Left colon (tissue), 2 donors: ENCODE measurements around the gene KLC1. TPM values are rescaled to one million over a fixed set of nuclear protein-coding genes. Genes with fewer than 3 reads are reported as not detected.

Source experiments
- ATAC-seq: fragments of 200-7000 bp; cut with Tn5 transposase; one replicate; pipeline ENCODE4 v1.9.1; 2020; ENCODE audit warnings: mild to moderate bottlenecking, moderate library complexity
- DNase-seq, 2 donors: peaks; one replicate each; pipeline ENCODE4 v3.0.0-alpha.2; 2020
- intact Hi-C, 2 donors: fragments of 100-400 bp; cut with DNase I in 1 of 2; cut with micrococcal nuclease in 1 of 2; formaldehyde crosslinking; loops; one replicate each; pipeline versions ENCODE4 v1.11.2 to v1.14.0; 2022; cut with DNase I, micrococcal nuclease
- total RNA-seq, 2 donors: library from RNA; stranded (reverse); fragmentation: NEBNext Ultra II Directional; extraction: Animal tissue kit (Norgen Biotek cat#: 25700); gene quantifications; one replicate each; pipeline ENCODE4 v1.2.1, GENCODE V29; 2021
- donor health status: DM: no; HTN: no; CAD: no.
- donor health status: DM: yes; HTN: yes; CAD: no.

Gene KLC1
- total RNA-seq, 2 donors from 2014 or later: 83.6 to 88.0 TPM

DNA sequence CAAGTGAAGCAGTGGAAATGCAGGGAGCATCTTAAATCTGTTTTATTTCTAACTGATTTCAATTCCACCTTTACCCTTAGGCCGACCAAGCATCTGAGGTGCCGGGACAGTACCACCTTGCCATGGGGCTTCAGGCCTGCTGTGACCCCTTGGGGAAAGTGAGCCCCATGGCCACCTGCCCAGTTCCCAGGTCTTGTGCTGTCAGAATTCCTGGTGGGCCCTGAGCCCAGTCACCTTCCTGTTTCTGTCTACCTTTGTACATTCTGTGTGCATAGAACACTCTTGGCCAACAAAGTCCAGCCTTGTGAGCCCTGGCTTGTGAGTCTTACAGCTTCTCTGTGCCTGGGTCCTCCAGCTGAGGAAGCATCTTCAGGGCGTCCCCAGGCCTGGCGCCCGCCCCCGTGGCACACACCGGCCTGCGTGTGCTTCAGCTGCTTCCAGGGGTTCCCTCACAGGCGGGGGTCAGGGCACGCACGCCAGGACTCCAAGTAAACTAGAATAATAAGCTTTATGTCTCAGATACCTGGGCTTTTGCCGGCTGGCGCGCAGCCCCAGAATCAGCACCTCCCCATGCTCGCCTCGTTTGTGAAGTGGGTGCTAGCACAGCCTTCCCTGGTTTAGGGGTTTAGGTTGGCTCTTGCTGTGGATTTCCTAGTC lies 96.9 kb downstream of the KLC1 start:
- DNase-seq (no peak), ATAC-seq (no peak)
- intact Hi-C loops: no loop called here

DNA sequence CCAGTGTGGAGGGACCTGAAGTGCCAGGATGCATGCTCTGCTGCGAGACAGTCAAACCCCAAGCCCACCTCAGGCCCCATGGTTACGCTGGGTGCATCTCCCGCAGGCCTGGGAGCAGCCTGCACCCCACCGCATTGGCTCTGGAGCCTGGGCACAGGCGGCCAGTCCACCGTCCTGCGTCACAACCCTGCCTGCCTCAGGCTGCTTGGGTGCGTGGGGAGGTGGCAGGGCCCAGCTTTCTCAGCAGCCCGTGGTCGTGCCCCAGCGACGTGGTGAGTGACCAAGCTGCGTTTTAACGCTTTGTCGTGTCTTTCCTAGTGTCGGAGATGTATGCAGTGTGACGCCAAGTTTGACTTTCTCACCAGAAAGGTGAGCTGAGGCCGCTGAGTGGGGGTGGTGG lies 97.5 kb downstream of the KLC1 start:
- intact Hi-C loops: no loop called here
- no peak for ATAC-seq
- no peak for DNase-seq

DNA sequence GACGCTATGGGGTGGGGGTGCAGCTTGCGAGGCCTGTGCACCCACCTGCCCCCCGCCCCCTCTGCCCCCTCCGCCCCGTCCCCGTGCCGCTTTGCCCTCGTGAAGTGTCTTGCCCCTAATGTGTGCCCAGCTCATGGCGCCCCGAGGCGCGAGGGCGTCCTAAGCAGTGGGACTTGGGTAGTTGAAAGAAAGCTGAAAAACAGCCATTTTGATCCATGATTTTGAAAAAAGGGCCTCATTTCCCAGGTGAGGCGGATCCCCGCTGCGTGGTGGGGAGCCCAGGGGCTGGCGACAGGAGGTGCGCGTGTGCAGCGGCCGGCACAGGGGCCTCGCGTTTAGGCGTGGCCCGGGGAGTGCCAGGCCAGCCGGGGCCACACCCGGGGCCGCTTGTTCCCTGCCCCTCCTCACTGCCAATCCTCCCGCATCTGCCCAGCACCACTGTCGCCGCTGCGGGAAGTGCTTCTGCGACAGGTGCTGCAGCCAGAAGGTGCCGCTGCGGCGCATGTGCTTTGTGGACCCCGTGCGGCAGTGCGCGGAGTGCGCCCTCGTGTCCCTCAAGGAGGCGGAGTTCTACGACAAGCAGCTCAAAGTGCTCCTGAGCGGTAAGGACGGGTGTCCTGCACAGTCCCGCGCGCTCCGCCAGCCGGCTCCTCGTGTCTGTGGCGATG lies 98.4 kb downstream of the KLC1 start:
- intact Hi-C loops: no loop called here
- peak; percentile 78 for ATAC-seq
- peak; percentile 65 to 76 for DNase-seq

DNA sequence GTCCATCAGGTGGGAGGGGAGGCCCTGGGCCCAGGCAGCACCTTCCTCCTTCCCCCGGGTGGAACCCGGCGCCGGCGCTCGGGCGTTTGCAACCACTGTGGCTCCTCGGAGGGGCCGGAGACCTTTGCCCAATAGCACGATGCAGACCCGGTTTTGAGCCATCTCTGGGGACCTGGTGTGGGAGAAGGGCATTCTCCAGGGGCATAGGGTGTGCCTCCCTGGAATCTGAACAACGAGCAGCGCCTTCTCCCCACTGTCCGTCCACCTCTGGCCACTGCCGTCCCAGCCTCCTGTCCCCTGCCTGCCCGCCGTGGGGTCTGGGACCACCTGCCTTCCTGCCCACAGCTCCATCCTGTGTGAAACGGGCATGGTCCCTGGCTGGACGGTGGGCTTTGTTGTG lies 99.1 kb downstream of the KLC1 start:
- intact Hi-C loops: no loop called here
- DNase-seq (no peak), ATAC-seq (no peak)

DNA sequence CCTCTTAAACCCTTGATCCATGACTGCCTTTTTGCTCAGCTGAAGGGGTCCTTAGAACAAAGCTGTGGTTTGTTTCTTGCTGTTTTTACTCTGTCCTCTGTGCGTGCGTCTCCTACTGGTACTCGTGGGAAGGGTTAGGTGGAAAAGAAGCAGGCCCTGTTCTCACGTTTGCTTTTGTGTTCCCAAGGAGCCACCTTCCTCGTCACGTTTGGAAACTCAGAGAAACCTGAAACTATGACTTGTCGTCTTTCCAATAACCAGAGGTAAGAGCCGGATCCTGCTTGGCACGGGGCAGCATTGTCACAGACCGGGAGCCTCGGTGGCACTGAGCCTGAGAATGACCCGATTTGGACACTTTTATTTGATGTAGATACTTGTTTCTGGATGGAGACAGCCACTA lies 99.7 kb downstream of the KLC1 start:
- DNase-seq (no peak), ATAC-seq (no peak)
- intact Hi-C loops: no loop called here

DNA sequence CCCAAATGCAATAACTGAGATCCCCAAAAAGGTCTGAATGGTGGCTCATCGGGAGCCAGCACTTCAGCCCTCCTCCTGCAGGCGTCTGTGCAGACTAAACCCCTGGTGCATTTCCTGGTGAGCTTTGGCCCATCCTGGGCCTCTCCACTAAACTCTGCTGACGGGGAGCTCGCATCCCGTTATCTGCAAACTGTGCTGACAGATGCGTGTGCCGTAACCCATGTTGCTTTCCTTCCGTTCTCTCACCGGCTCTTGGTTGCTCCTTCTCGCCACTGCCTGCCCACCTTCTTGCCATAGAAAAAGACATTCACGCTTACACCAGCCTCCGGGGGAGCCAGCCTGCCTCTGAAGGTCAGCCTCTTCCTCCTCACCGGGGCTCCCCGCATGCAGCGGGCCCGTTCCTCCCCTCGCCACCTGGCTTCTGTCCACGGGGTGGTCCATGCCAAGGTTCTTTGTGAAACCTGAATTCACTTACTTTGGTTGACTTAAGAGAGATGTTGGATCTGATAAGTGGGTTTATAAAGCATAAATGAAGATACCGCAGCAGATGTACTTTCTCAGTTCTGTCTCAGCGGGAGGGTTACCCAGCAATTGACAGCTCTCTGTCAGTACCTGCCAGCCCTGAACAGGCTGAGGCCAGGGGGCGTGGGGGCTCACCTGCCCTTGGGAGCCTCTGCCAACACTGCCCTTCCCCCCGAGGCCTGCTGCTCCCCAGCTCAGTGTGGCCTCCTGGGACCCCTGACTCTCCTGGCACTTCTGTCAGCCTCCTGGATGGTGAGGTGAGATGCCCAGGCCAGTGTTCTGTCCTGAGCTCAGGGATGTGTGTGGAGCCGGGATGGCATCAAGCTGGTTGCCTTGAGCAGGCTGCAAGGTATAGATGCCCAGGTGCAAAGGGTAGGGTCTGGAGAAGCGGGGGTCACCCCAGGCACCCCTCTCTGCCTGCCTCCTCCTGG lies 100.8 kb downstream of the KLC1 start:
- no peak for ATAC-seq
- intact Hi-C loops: no loop called here
- DNase-seq: peak in 1 of 2 donors; percentile 18

DNA sequence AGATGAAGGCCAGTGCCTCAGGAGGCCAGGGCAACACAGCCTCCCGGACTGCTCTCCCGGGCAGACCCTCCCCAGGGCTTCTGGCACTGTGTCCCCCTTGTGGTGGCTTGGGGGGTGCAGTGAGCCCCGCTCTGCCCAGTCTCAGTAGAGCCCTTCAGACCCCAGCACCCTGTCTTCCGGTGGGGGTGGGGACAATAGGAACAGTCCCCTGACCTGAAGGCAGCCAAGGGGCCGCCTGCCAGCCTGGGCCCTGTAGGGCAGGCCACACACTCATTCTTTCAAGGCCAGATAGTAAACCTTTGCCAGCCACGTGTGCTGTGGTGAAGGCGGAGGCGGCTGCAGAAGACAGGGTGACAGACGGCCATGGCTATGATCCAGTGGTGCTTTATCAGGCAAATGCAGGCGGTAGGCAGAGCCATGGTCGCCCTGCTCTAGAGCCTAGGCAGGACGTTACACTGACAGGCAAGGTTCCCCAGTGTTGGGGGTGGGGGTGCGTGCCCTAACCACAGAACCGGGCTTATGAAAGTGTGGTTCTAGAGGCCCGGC lies 101.6 kb downstream of the KLC1 start:
- DNase-seq (peak in 1 of 2 donors; percentile 22), ATAC-seq (no peak)
- intact Hi-C loops: no loop called here

DNA sequence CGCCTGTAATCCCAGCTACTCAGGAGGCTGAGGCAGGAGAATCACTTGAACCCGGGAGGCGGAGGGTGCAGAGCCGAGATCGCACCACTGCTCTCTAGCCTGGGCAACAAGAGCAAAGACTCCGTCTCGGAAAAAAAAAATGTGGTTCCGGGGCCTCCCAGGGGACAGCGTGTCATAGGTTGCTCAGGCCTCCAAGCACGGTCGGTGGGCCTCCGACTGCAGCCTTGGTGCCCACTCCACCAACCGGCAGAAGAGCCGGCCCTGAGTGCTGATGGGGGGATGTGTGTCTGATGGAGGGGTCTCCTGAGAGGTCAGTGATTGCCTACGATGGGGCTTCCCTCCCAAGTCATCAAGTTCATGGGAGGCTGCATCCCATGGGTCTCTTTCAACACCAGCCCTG lies 102.5 kb downstream of the KLC1 start:
- intact Hi-C loops: no loop called here
- DNase-seq: no peak
- no peak for ATAC-seq

DNA sequence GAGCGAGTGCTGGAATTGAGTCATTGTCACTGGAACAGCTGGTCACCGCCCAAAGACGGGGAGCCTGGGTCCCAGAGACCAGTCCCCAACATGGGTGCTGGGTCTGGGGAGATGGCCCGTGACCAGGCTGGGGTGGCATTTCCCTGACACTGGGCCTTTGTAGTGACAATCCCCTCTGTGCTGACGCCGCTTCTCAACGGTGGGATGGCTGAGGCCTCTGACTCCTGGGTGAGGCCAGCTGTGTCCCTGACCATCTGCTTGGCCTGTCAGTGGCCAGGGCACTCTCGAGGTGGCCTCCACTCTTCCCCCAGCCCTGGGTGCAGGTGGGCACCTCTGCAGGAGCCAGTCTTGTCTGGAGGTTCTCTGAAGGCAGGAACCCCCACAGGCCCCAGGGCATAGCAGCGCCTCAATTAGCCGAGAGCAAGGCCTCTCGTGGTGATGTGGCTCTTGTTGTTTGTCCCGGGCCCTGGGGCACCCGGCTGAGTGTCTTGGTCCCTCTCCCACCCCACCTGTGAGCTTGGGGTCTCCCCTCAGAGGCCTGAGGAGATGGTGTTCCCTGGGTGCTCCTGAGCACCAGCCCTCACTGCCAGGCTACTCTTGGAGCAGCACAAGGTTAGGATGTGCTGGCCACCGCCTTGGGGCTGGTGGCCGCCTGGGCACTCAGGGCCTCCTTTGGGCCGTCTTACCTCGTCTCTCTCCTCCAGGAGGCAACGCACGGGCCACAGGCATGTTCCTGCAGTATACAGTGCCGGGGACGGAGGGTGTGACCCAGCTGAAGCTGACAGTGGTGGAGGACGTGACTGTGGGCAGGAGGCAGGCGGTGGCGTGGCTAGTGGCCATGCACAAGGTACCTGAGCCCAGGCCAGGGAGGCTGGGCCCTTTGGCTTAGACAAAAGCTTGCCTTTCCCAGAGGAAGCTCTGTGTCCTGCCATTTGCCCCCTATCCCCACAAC lies 103.2 kb downstream of the KLC1 start:
- intact Hi-C loops: no loop called here
- no peak for DNase-seq
- ATAC-seq: no peak

DNA sequence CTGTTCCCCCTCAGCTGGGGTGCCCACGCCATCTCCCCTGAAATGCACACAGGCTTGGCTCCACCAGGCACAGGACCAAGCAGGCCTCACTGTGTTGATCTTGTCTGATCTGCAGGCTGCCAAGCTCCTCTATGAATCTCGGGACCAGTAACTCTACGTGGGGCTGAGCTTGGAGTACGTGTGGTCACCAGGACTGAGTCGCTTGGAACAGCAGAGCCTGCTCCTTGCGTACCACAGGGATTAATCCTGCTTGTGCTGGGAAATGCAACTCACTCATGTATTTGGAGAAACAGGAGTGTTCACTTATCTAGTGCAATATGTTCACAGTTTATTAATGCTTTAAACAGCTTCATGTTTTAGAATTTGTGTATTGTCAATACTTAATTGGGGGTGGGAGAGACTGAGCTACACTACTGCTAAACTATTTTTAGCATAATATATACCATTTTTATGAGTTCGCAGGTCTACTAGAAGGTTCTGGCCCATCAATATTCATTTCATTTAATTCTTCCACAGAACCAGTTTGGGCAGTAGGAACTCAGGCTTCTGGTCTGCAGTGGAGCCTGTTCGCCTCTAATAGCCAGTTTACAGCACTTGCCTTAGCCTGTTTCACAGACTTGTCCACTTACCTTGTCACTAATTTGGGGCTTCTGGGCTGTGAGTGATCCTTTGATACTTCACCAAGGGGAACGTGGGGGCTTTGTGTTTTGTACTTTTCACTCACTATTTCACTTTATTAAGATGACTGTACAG lies 104.0 kb downstream of the KLC1 start:
- intact Hi-C loops: no loop called here
- ATAC-seq (no peak), DNase-seq (no peak)

DNA sequence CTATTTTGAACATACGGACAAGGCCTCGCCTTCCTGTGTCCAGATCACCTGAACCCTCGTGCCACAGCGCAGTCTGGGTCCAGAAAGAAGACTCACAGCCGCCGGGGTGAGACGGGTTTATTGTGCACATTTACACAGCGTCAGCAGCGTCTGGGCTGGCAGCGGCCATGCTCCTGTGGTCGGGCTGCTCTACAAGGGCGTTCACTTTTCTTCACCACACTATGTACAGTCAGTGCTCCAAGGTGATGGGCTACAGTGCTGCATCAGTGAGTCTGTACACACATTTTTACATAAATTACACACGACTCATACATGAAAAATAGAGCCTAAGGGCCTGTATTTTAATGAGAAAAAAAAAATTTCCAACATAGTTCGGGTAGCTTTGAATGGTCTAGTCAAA lies 104.6 kb downstream of the KLC1 start:
- no peak for ATAC-seq
- DNase-seq: no peak
- intact Hi-C loops: no loop called here

DNA sequence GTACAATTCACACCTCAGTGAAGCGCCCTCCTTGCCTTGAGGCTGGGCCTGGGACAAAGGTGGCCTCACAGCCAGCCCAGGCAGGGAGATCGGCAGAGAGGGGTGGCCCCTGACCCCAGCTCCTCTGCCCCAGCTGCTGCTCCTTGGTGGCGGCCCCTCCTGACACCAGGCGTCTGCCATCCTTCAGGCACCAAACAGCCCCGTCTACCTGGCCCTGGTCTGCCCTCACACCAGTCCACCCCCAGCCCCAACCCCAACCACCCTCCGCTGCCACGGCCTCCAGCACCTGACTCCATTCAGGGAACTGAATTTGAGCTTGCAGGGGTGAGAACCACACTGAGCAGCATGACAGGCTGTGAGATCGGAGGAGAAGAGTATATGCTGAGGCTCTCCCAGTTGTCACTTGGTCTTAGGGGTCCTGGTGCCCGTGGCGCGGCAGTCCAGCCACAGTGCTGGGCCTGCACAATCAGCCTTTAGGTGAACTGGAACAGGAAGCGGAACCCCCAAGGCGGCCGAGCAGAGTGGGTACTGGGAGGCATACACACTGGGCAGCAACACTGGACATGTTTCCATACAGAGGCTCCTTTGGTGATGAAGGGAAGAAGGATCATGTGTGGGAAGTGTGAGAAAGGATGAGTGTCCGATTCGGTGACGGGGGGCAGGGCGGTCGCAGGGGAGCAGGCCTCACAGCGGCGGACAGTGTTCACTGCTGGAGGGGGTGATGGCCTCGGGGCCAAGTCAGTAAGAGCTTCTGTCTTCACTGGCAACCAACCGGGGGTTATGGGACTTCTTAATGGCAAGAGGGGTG lies 105.3 kb downstream of the KLC1 start:
- intact Hi-C loops: no loop called here
- no peak for DNase-seq
- ATAC-seq: no peak

DNA sequence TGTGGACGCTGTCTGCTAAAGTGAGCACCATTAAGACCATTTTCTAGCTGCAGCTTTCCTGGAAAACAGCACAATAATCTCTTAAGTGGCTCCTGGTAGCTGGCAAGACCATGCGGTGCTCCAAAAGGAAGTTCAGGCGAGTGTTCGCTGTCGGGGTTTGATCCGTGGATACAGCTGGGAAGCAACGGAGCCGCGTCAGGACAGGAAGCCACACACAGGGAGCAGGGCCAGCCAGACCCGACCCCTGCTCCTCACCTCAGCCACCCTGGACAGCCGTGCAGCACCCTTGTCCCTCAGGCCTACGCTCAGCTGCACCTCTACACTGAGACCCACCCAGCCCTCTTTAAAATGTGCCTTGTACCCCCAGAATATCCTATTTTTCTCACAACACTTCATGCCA lies 106.0 kb downstream of the KLC1 start:
- DNase-seq (no peak), ATAC-seq (no peak)
- intact Hi-C loops: no loop called here

DNA sequence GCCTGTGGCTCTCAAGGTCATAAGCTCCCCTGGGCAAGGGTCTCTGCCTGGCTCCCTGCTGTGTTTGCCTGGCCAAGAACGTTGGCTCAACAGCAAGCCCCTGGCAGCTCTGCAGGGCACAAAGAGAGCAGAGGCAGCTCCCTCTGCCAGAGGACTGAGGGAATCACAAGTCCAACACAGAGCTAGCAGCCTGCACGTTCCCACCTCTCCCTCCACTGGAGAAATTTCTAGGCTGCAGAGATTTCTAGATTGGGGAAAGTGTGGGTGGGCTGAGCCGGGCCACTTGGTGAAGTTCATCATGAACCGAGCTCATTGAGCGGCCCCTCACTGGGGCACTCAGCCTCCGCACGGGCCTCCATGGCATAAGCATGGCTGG lies 106.4 kb downstream of the KLC1 start:
- intact Hi-C loops: no loop called here

DNA sequence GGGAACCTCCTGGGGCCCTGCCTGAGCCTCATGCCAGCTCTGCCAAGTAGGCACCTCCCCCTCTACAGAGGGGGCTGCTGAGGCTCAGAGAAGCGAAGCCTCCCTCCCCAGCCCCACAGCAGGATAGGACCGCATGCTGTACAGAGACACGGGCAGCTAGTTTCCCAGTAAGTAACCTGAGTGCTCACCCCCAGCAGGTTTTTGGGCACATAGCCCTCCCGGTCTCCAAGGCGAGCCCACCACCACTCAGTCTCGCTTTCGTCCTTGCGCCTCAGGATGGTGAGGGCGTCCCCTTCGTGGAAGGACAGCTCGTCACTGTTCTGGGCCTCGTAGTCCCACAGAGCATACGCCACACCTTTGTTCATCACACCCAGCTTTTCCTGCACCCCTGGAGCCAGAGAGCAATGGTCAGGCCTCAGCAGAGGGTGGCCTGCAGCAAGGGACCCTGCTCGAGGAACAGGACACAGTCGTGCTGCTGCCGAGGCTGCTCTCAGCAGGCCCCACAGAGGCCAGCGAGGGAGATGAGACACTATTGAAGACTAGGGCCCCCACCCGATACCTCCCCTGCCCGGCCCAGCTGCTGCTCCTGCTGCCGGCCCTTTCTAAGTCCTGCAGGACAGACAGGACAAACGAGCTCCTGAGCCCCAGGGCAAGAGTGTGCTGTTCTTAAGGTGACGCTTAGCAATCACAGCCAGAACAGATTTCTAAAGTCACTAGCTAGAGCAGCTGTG lies 107.0 kb downstream of the KLC1 start:
- intact Hi-C loops: no loop called here
- ATAC-seq (no peak), DNase-seq (no peak)

More for the DNA sequence above, 106.4 kb downstream of the KLC1 start:
- ATAC-seq (no peak), DNase-seq (no peak)
